Left kidney (tissue), 1 donor: Measurements from ENCODE around the gene CYB5D1. TPM values are rescaled to one million over a fixed set of nuclear protein-coding genes. Genes with fewer than 3 reads are reported as not detected.

Experiments used
- polyA plus RNA-seq: library from polyadenylated mRNA; unstranded; fragments of 120-200 nt; gene quantifications from one replicate; pipeline ENCODE4 v1.2.1, GENCODE V29; 2013; ENCODE audit not compliant: insufficient read length

Gene CYB5D1
- polyA plus RNA-seq, 1 donor, result 29.7 TPM

Other genes starting within 250 kb of the CYB5D1 start
- 54.8 TPM for gene FXR2, start 243.1 kb upstream of the CYB5D1 start, polyA plus RNA-seq
- 136 TPM for gene SAT2, start 230.2 kb upstream of the CYB5D1 start, polyA plus RNA-seq
- gene SHBG, start 227.9 kb upstream of the CYB5D1 start, polyA plus RNA-seq, result 2.8 TPM
- 20.5 TPM for gene ATP1B2, start 207.1 kb upstream of the CYB5D1 start, polyA plus RNA-seq
- 76.3 TPM for gene TP53, start 170.5 kb upstream of the CYB5D1 start, polyA plus RNA-seq
- 13.1 TPM for gene WRAP53, start 169.5 kb upstream of the CYB5D1 start, polyA plus RNA-seq
- gene EFNB3, start 152.8 kb upstream of the CYB5D1 start, polyA plus RNA-seq, result 21.3 TPM
- gene DNAH2, start 140.3 kb upstream of the CYB5D1 start, polyA plus RNA-seq, result 0.52 TPM
- 20.5 TPM for gene KDM6B, start 23.8 kb upstream of the CYB5D1 start, polyA plus RNA-seq
- gene TMEM88, start 2.9 kb upstream of the CYB5D1 start, polyA plus RNA-seq, result 18.3 TPM
- 70.0 TPM for gene NAA38, start 444 bp upstream of the CYB5D1 start, polyA plus RNA-seq
- gene CHD3, start 30.8 kb downstream of the CYB5D1 start, polyA plus RNA-seq, result 195 TPM
- gene RNF227, start 58.3 kb downstream of the CYB5D1 start, polyA plus RNA-seq, result 4.5 TPM
- gene KCNAB3, start 71.9 kb downstream of the CYB5D1 start, polyA plus RNA-seq, result 12.3 TPM
- gene TRAPPC1, start 73.9 kb downstream of the CYB5D1 start, polyA plus RNA-seq, result 125 TPM
- gene CNTROB, start 74.2 kb downstream of the CYB5D1 start, polyA plus RNA-seq, result 67.3 TPM
- 0.45 TPM for gene GUCY2D, start 144.6 kb downstream of the CYB5D1 start, polyA plus RNA-seq
- 1.0 TPM for gene ALOX15B, start 181.1 kb downstream of the CYB5D1 start, polyA plus RNA-seq
- gene ALOX12B, start 229.7 kb downstream of the CYB5D1 start, polyA plus RNA-seq, result 1.1 TPM